ENCODE results near the gene SERINC5. TPM values are rescaled to one million over a fixed set of nuclear protein-coding genes. Genes with fewer than 3 reads are reported as not detected.

The SERINC5 gene
- total and polyA plus RNA-seq, 12 donors = 14.4 to 258 (median 88.0) TPM

GRCh38 chr5:80223561-80223960, 32.3 kb downstream of the SERINC5 start:
- Histone ChIP-seq H3K27me3 (no peaks in the 10 kb centered on the region), H3K4me1 (replicated peaks in 1 of 2) (peaks cover 0 to 3% of the 10 kb centered on the region in 2 donors), H3K27ac (no peak overlapping the region), H3K9me3 (replicated peaks in 1 of 3) (no peaks in the 10 kb centered on the region), H3K36me3 (replicated peaks in 1 of 2) (no peaks in the 10 kb centered on the region), H3K4me3 (no peak overlapping the region)
- WGBS, 4 donors = 90 to 96% (median 95%) methylated on average over 9 of the region's 9 CpGs
- TF ChIP-seq POLR2A (IDR thresholded peaks at IDR 0.05) (no peak), CTCF (IDR thresholded peaks at IDR 0.05) (no peak)
- no peak for DNase-seq
- intact Hi-C loops (cut with DNase I) = no loop called here

- Histone ChIP-seq H3K4me1 (replicated peaks in 1 of 2) (peaks cover 0 to 19% of the 10 kb centered on the region in 2 donors), H3K27ac (no peak overlapping the region), H3K27me3 (no peaks in the 10 kb centered on the region), H3K36me3 (replicated peaks in 1 of 2) (no peaks in the 10 kb centered on the region), H3K4me3 (no peak overlapping the region), H3K9me3 (replicated peaks in 1 of 3) (no peaks in the 10 kb centered on the region)
- DNase-seq = no peak
- intact Hi-C loops (cut with DNase I) = no loop called here
- TF ChIP-seq CTCF (IDR thresholded peaks at IDR 0.05) (no peak), POLR2A (IDR thresholded peaks at IDR 0.05) (no peak)
- WGBS, 4 donors = 95 to 96% (median 95%) methylated on average over 5 of the region's 5 CpGs
Observed at GRCh38 chr5:80220245-80220897, 35.5 kb downstream of the SERINC5 start.

GRCh38 chr5:80219391-80219790, 36.5 kb downstream of the SERINC5 start:
- intact Hi-C loops (cut with DNase I) = no loop called here
- H3K27me3 ChIP-seq = no peaks in the 10 kb centered on the region
- no peaks in the 10 kb centered on the region for H3K9me3 ChIP-seq (replicated peaks in 1 of 3)
- peak overlapping the region in 1 of 5 donors; percentile 11 for H3K27ac ChIP-seq
- peaks cover 0 to 19% of the 10 kb centered on the region in 2 donors for H3K4me1 ChIP-seq (replicated peaks in 1 of 2)
- no peak overlapping the region for H3K4me3 ChIP-seq
- DNase-seq = no peak
- 76 to 87% (median 77%) methylated on average over 4 of the region's 4 CpGs for WGBS, 4 donors
- no peaks in the 10 kb centered on the region for H3K36me3 ChIP-seq (replicated peaks in 1 of 2)
- TF ChIP-seq POLR2A (IDR thresholded peaks at IDR 0.05) = no peak
- no peak for TF ChIP-seq CTCF (IDR thresholded peaks at IDR 0.05)

- H3K36me3 ChIP-seq (replicated peaks in 1 of 2) = no peaks in the 10 kb centered on the region
- no peak overlapping the region for H3K4me3 ChIP-seq
- H3K27ac ChIP-seq = peak overlapping the region in 4 of 5 donors; percentile 2 to 70 (median 38)
- WGBS, 4 donors = 43 to 58% (median 52%) methylated on average over 2 of the region's 2 CpGs
- intact Hi-C loops (cut with DNase I) = no loop called here
- H3K27me3 ChIP-seq = no peaks in the 10 kb centered on the region
- TF ChIP-seq POLR2A (IDR thresholded peaks at IDR 0.05) = no peak
- no peak for TF ChIP-seq CTCF (IDR thresholded peaks at IDR 0.05)
- no peaks in the 10 kb centered on the region for H3K9me3 ChIP-seq (replicated peaks in 1 of 3)
- H3K4me1 ChIP-seq (replicated peaks in 1 of 2) = peaks cover 0 to 36% of the 10 kb centered on the region in 2 donors
- DNase-seq = no peak
Observed at GRCh38 chr5:80217667-80218066, 38.2 kb downstream of the SERINC5 start.

All from adrenal gland (tissue), 12 donors.